Upper lobe of left lung (tissue), 6 donors: Measurements from ENCODE around the gene OTULINL. TPM values are rescaled to one million over a fixed set of nuclear protein-coding genes. Genes with fewer than 3 reads are reported as not detected.

ENCODE experiments used
- ATAC-seq, 2 donors: fragments of 200-7000 bp; cut with Tn5 transposase; one replicate each; pipeline ENCODE4 v1.9.1; 2022; ENCODE audit warnings: mild to moderate bottlenecking in 2 of 2, moderate library complexity in 2 of 2; ENCODE audit not compliant: low FRiP score in 2 of 2
- DNase-seq, 2 donors: peaks; one replicate each; pipeline ENCODE4 v3.0.0-alpha.2; 2019 to 2020
- H3K27ac ChIP-seq, 4 donors: fragments of 200-600 bp; sonication (generic); one replicate each; pipeline ENCODE4 v1.5.1; 2016 to 2019
- H3K27me3 ChIP-seq, 4 donors: fragments of 200-600 bp; sonication (generic); one replicate each; pipeline ENCODE4 v1.5.1; 2017 to 2019
- H3K36me3 ChIP-seq, 4 donors: fragments of 200-600 bp; sonication (generic); one replicate each; pipeline ENCODE4 v1.5.1; 2016 to 2019
- H3K4me1 ChIP-seq, 4 donors: fragments of 200-600 bp; sonication (generic); one replicate each; pipeline ENCODE4 v1.5.1; 2018 to 2019
- H3K4me3 ChIP-seq, 4 donors: fragments of 200-600 bp; sonication (generic); one replicate each; pipeline ENCODE4 v1.5.1; 2017 to 2019; ENCODE audit warnings: mild to moderate bottlenecking in 2 of 4, moderate library complexity in 1 of 4
- H3K9me3 ChIP-seq, 4 donors: fragments of 200-600 bp; sonication (generic); one replicate each; pipeline ENCODE4 v1.5.1; 2018 to 2019
- CTCF ChIP-seq, 6 experiments: fragments of 450-650 bp in 4 of 6; fragments of 200-600 bp in 2 of 6; sonication (generic) in 2 of 6; IDR thresholded peaks; one replicate each; pipeline ENCODE4 v1.5.1; 2016 to 2019; ENCODE audit warnings: antibody characterized with exemption in 6 of 6
- EP300 ChIP-seq, 4 donors: sonication (generic); formaldehyde crosslinking; IDR thresholded peaks; one replicate each; pipeline ENCODE4 v1.5.1; 2017; ENCODE audit warnings: antibody characterized with exemption in 4 of 4, control low read depth in 2 of 4
- POLR2A ChIP-seq, 4 donors: fragments of 450-650 bp; IDR thresholded peaks; one replicate each; pipeline ENCODE4 v1.5.1; 2016 to 2017; ENCODE audit warnings: antibody characterized with exemption in 4 of 4, mild to moderate bottlenecking in 2 of 4
- POLR2AphosphoS5 ChIP-seq, 2 donors: sonication (generic); formaldehyde crosslinking; IDR thresholded peaks; one replicate each; pipeline ENCODE4 v1.5.1; 2017; ENCODE audit warnings: antibody characterized with exemption in 2 of 2
- WGBS, 2 donors: methylation state at CpG; one replicate each; pipeline ENCODE4 v1.1.5; 2017 to 2018; 5-methylcytosine and 5-hydroxymethylcytosine counted together
- total RNA-seq, 6 donors: library from RNA; depleted of rRNA in 4 of 6; stranded (reverse); fragments of >200 nt in 4 of 6; gene quantifications; one replicate each; pipeline versions ENCODE4 v1.1.0 to v1.2.1, GENCODE V29; 2016 to 2021
- donor health status: DM: no; HTN: no; CAD: no; lungs with moderate emphysema.
- donor health status: DM: no; HTN: yes; CAD: no; lungs with severe emphysema.

Gene OTULINL
- total RNA-seq, 6 donors from 2014 or later: 36.4 to 194 (median 82.8) TPM

- Histone ChIP-seq H3K27ac (no peak overlapping the region), H3K9me3 (no peaks in the 10 kb centered on the region), H3K36me3 (no peaks in the 10 kb centered on the region), H3K4me1 (no peaks in the 10 kb centered on the region), H3K4me3 (no peak overlapping the region), H3K27me3 (no peaks in the 10 kb centered on the region)
- 80 to 84% methylated on average over 2 of the region's 2 CpGs for WGBS, 2 donors
- ATAC-seq: no peak
- TF ChIP-seq CTCF (IDR thresholded peaks at IDR 0.05) (no peak), POLR2AphosphoS5 (IDR thresholded peaks at IDR 0.05) (no peak), EP300 (IDR thresholded peaks at IDR 0.05) (no peak), POLR2A (IDR thresholded peaks at IDR 0.05) (no peak)
- DNase-seq: no peak
Observed at GRCh38 chr5:14630671-14631070, 49.1 kb downstream of the OTULINL start.

- Histone ChIP-seq H3K4me1 (no peaks in the 10 kb centered on the region), H3K9me3 (no peaks in the 10 kb centered on the region), H3K4me3 (no peak overlapping the region), H3K27ac (no peak overlapping the region), H3K36me3 (no peaks in the 10 kb centered on the region), H3K27me3 (no peaks in the 10 kb centered on the region)
- DNase-seq (no peak), ATAC-seq (no peak)
- WGBS, 2 donors: 75 to 85% methylated on average over 2 of the region's 2 CpGs
- no peak for TF ChIP-seq EP300 (IDR thresholded peaks at IDR 0.05)
- no peak for TF ChIP-seq CTCF (IDR thresholded peaks at IDR 0.05)
- no peak for TF ChIP-seq POLR2A (IDR thresholded peaks at IDR 0.05)
- TF ChIP-seq POLR2AphosphoS5 (IDR thresholded peaks at IDR 0.05): no peak
Observed at GRCh38 chr5:14635656-14636055, 54.1 kb downstream of the OTULINL start.

GRCh38 chr5:14640765-14641164 is 59.2 kb downstream of the OTULINL start:
- 70 to 73% methylated on average over 10 of the region's 10 CpGs for WGBS, 2 donors
- no peak overlapping the region for H3K4me3 ChIP-seq
- no peaks in the 10 kb centered on the region for H3K9me3 ChIP-seq
- TF ChIP-seq POLR2AphosphoS5 (IDR thresholded peaks at IDR 0.05) (no peak), CTCF (IDR thresholded peaks at IDR 0.05) (no peak), EP300 (IDR thresholded peaks at IDR 0.05) (no peak), POLR2A (IDR thresholded peaks at IDR 0.05) (no peak)
- H3K4me1 ChIP-seq: no peaks in the 10 kb centered on the region
- H3K36me3 ChIP-seq: no peaks in the 10 kb centered on the region
- no peak for ATAC-seq
- peak in 1 of 2 donors; percentile 25 for DNase-seq
- no peaks in the 10 kb centered on the region for H3K27me3 ChIP-seq
- no peak overlapping the region for H3K27ac ChIP-seq

- TF ChIP-seq POLR2A (IDR thresholded peaks at IDR 0.05) (no peak), EP300 (IDR thresholded peaks at IDR 0.05) (no peak), CTCF (IDR thresholded peaks at IDR 0.05) (no peak), POLR2AphosphoS5 (IDR thresholded peaks at IDR 0.05) (no peak)
- Histone ChIP-seq H3K36me3 (no peaks in the 10 kb centered on the region), H3K4me1 (peaks cover 0 to 2% (median 0%) of the 10 kb centered on the region in 4 donors), H3K27ac (no peak overlapping the region), H3K27me3 (no peaks in the 10 kb centered on the region), H3K4me3 (no peak overlapping the region), H3K9me3 (no peaks in the 10 kb centered on the region)
- 82 to 93% methylated on average over 1 of the region's 1 CpG for WGBS, 2 donors
- ATAC-seq: no peak
- no peak for DNase-seq
Observed at GRCh38 chr5:14644623-14645237, 63.1 kb downstream of the OTULINL start.

GRCh38 chr5:14650052-14650451 is 68.5 kb downstream of the OTULINL start:
- DNase-seq: no peak
- WGBS, 2 donors: 75 to 84% methylated on average over 3 of the region's 3 CpGs

More at GRCh38 chr5:14650052-14650451, 68.5 kb downstream of the OTULINL start:
- ATAC-seq: no peak
- Histone ChIP-seq H3K4me3 (no peak overlapping the region), H3K9me3 (no peaks in the 10 kb centered on the region), H3K36me3 (no peaks in the 10 kb centered on the region), H3K4me1 (peaks cover 0 to 2% (median 0%) of the 10 kb centered on the region in 4 donors), H3K27ac (no peak overlapping the region), H3K27me3 (no peaks in the 10 kb centered on the region)
- TF ChIP-seq POLR2A (IDR thresholded peaks at IDR 0.05): no peak
- TF ChIP-seq POLR2AphosphoS5 (IDR thresholded peaks at IDR 0.05): no peak
- TF ChIP-seq EP300 (IDR thresholded peaks at IDR 0.05): no peak
- TF ChIP-seq CTCF (IDR thresholded peaks at IDR 0.05): no peak
